HG03558 (cell line): Measurements from ENCODE around the gene BLZF1.
"Not testable (repeated sequence)": the region's sequence is repeated elsewhere in the genome, so short reads cannot be mapped to it uniquely, and the experiment has no call there.

Source experiments
- ATAC-seq: cut with Tn5 transposase; IDR thresholded peaks from one replicate; pipeline ENCODE4 v1.9.1; 2021; ENCODE audit warnings: moderate number of reproducible peaks; ENCODE audit not compliant: unreplicated experiment; ENCODE audit errors: extremely low read depth

The BLZF1 gene

GRCh38 chr1:169367686-169368405 is at the start of gene BLZF1, which contains the start of gene NME7:
TSS of gene BLZF1 (plus strand) at chr1:169368195. CDS start at chr1:169369523, 1,328 bp downstream.
TSS of gene NME7 (minus strand) at chr1:169367797. CDS start at chr1:169367710, 87 bp downstream.
- ATAC-seq = peak; percentile 90

GRCh38 chr1:169318536-169319244 is 49.3 kb upstream of the BLZF1 start:
- no peak for ATAC-seq

GRCh38 chr1:169321539-169321938 is 46.5 kb upstream of the BLZF1 start:
- ATAC-seq = no peak

GRCh38 chr1:169322138-169322537 is 45.9 kb upstream of the BLZF1 start:
- no peak for ATAC-seq

- ATAC-seq = no peak
Observed at GRCh38 chr1:169325117-169325516, 42.9 kb upstream of the BLZF1 start.

GRCh38 chr1:169326261-169326955 is 41.6 kb upstream of the BLZF1 start:
- peak; percentile 16 for ATAC-seq

GRCh38 chr1:169326956-169327268 is 41.1 kb upstream of the BLZF1 start:
- peak; percentile 91 for ATAC-seq

GRCh38 chr1:169327875-169328274 is 40.1 kb upstream of the BLZF1 start:
- no peak for ATAC-seq

- ATAC-seq = no peak
Observed at GRCh38 chr1:169329383-169329782, 38.6 kb upstream of the BLZF1 start.

- no peak for ATAC-seq
Observed at GRCh38 chr1:169330927-169331326, 37.1 kb upstream of the BLZF1 start.

- ATAC-seq = not testable (repeated sequence)
Observed at GRCh38 chr1:169334727-169335126, 33.3 kb upstream of the BLZF1 start.

GRCh38 chr1:169336947-169337715 is 30.9 kb upstream of the BLZF1 start:
- not testable (repeated sequence) for ATAC-seq

- ATAC-seq = no peak
Observed at GRCh38 chr1:169338617-169339016, 29.4 kb upstream of the BLZF1 start.

- no peak for ATAC-seq
Observed at GRCh38 chr1:169339773-169340172, 28.2 kb upstream of the BLZF1 start.

- no peak for ATAC-seq
Observed at GRCh38 chr1:169340882-169341281, 27.1 kb upstream of the BLZF1 start.

GRCh38 chr1:169342096-169342495 is 25.9 kb upstream of the BLZF1 start:
- ATAC-seq = not testable (repeated sequence)

- no peak for ATAC-seq
Observed at GRCh38 chr1:169345511-169345910, 22.5 kb upstream of the BLZF1 start.

- no peak for ATAC-seq
Observed at GRCh38 chr1:169346036-169346589, 21.9 kb upstream of the BLZF1 start.

GRCh38 chr1:169347688-169348382 is 20.2 kb upstream of the BLZF1 start:
- ATAC-seq = no peak
